ENCODE measurements around the gene PSEN2. TPM values are rescaled to one million over a fixed set of nuclear protein-coding genes. Genes with fewer than 3 reads are reported as not detected.

PSEN2 gene
- total RNA-seq, 2 experiments from 2014 or later: 0.81 to 1.2 TPM

GRCh38 chr1:226889616-226890330 is 19.4 kb downstream of the PSEN2 start:
- Mint-ChIP-seq H3K4me1 (ENCODE audit: low read depth) (peaks cover 12% of the 10 kb centered on the region), H3K9me3 (no peaks in the 10 kb centered on the region), H3K27me3 (no peaks in the 10 kb centered on the region), H3K4me3 (no peak overlapping the region), H3K27ac (no peak overlapping the region), H3K36me3 (ENCODE audit: low read depth) (no peaks in the 10 kb centered on the region)
- Histone ChIP-seq H3K27ac (ENCODE audit: low read depth in 1 of 2, low read length in 2 of 2) (no peak overlapping the region), H3K9me3 (ENCODE audit: control insufficient read depth in 1 of 2, insufficient read depth in 1 of 2, low read length in 2 of 2) (no peaks in the 10 kb centered on the region), H3K4me3 (ENCODE audit: low read length) (no peak overlapping the region), H3K27me3 (ENCODE audit: control insufficient read depth in 1 of 2, insufficient read depth in 2 of 2, low read length in 2 of 2) (no peaks in the 10 kb centered on the region), H3K36me3 (ENCODE audit: insufficient read depth, low read length) (no peaks in the 10 kb centered on the region), H3K4me1 (ENCODE audit: insufficient read depth, low read length) (peaks cover 16% of the 10 kb centered on the region)
- DNase-seq (no peak), ATAC-seq (ENCODE audit: poor library complexity) (no peak)
- intact Hi-C loops (cut with DNase I, micrococcal nuclease): no loop called here
- TF ChIP-seq CTCF (IDR thresholded peaks at IDR 0.05): no peak
- CTCF ChIA-PET: no interaction called here
- POLR2A ChIA-PET: no interaction called here

- Histone ChIP-seq H3K4me1 (ENCODE audit: insufficient read depth, low read length) (peaks cover 8% of the 10 kb centered on the region), H3K27ac (ENCODE audit: low read depth in 1 of 2, low read length in 2 of 2) (no peak overlapping the region), H3K9me3 (ENCODE audit: control insufficient read depth in 1 of 2, insufficient read depth in 1 of 2, low read length in 2 of 2) (no peaks in the 10 kb centered on the region), H3K36me3 (ENCODE audit: insufficient read depth, low read length) (no peaks in the 10 kb centered on the region), H3K27me3 (ENCODE audit: control insufficient read depth in 1 of 2, insufficient read depth in 2 of 2, low read length in 2 of 2) (no peaks in the 10 kb centered on the region), H3K4me3 (ENCODE audit: low read length) (no peak overlapping the region)
- intact Hi-C loops (cut with DNase I, micrococcal nuclease): no loop called here
- H3K27me3 Mint-ChIP-seq: no peaks in the 10 kb centered on the region
- no peak overlapping the region for H3K27ac Mint-ChIP-seq
- DNase-seq (no peak), ATAC-seq (ENCODE audit: poor library complexity) (no peak)
- H3K36me3 Mint-ChIP-seq (ENCODE audit: low read depth): no peaks in the 10 kb centered on the region
- TF ChIP-seq CTCF (IDR thresholded peaks at IDR 0.05): no peak
- no peaks in the 10 kb centered on the region for H3K9me3 Mint-ChIP-seq
- H3K4me3 Mint-ChIP-seq: no peak overlapping the region
- H3K4me1 Mint-ChIP-seq (ENCODE audit: low read depth): peaks cover 7% of the 10 kb centered on the region
- POLR2A ChIA-PET: no interaction called here
- CTCF ChIA-PET: no interaction called here
Measured at GRCh38 chr1:226890331-226891108, 20.1 kb downstream of the PSEN2 start.

GRCh38 chr1:226891346-226891745 is 20.9 kb downstream of the PSEN2 start:
- TF ChIP-seq CTCF (IDR thresholded peaks at IDR 0.05): no peak
- intact Hi-C loops (cut with DNase I, micrococcal nuclease): no loop called here
- Histone ChIP-seq H3K9me3 (ENCODE audit: control insufficient read depth in 1 of 2, insufficient read depth in 1 of 2, low read length in 2 of 2) (no peaks in the 10 kb centered on the region), H3K4me3 (ENCODE audit: low read length) (no peak overlapping the region), H3K27ac (ENCODE audit: low read depth in 1 of 2, low read length in 2 of 2) (no peak overlapping the region), H3K27me3 (ENCODE audit: control insufficient read depth in 1 of 2, insufficient read depth in 2 of 2, low read length in 2 of 2) (no peaks in the 10 kb centered on the region), H3K36me3 (ENCODE audit: insufficient read depth, low read length) (no peaks in the 10 kb centered on the region), H3K4me1 (ENCODE audit: insufficient read depth, low read length) (peaks cover 2% of the 10 kb centered on the region)
- H3K36me3 Mint-ChIP-seq (ENCODE audit: low read depth): no peaks in the 10 kb centered on the region
- ChIA-PET CTCF (no interaction called here), POLR2A (no interaction called here)
- H3K4me3 Mint-ChIP-seq: no peak overlapping the region
- no peaks in the 10 kb centered on the region for H3K27me3 Mint-ChIP-seq
- peaks cover 2% of the 10 kb centered on the region for H3K4me1 Mint-ChIP-seq (ENCODE audit: low read depth)
- DNase-seq: no peak
- no peak overlapping the region for H3K27ac Mint-ChIP-seq
- H3K9me3 Mint-ChIP-seq: no peaks in the 10 kb centered on the region
- no peak for ATAC-seq (ENCODE audit: poor library complexity)
